Measurements from ENCODE around the gene BEND5.

The BEND5 gene

DNA sequence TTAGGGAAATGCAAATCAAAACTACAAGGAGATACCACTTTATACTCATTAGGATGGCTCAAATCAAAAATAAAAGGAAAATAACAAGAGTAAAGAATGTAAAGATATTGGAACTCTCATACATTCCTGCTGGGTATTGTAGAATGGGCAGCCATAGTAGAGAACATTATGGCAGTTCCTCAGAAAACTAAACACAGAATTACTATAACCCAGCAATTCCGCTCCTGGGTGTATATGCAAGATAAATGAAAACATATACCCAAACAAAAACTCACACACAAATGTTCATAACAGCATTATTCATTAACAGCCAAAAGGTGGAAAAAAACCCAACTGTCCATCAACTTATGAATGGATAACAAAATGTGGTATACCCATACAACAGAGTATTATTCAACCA lies 11.4 kb downstream of the BEND5 start:
- no peak for DNase-seq (ENCODE audit: low read depth)

DNA sequence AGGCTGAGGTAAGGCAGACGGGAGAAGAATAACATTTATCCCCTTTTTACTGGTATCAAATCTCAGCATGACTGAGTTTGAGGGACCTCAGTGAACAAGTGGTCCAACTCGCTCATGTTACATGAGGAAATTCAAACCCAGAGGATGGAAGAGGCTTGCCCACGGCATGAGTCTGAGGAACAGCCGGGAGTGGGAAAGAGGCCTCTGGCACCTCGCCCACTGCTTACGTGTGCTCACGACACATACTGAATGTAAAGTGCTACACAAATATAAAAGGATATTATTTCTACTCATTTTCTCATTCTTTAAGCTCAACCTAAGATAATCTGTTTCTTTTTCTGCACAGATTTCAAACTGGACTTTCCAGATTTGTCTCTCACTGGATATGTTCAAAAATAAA lies 14.7 kb downstream of the BEND5 start:
- DNase-seq (ENCODE audit: low read depth) = no peak

DNA sequence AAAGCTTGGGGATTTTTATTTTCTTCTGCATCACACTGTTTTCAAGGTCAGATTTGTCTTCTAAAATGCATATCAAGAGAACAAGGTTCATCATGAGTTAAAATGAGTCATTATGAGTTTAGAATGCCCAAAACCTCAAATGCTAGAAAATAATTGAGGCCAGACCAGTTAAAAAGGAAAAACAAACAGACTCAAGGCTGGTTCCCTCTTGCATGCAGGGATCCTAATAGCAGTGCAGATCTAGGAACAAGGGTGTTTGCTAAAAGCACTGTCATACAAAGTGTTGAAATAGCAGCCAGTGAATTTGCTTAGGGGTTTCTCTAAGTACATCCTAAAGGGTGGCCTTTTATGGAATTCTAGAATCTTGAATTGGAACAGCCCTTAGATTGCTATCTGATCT lies 15.3 kb downstream of the BEND5 start:
- DNase-seq (ENCODE audit: low read depth) = no peak

DNA sequence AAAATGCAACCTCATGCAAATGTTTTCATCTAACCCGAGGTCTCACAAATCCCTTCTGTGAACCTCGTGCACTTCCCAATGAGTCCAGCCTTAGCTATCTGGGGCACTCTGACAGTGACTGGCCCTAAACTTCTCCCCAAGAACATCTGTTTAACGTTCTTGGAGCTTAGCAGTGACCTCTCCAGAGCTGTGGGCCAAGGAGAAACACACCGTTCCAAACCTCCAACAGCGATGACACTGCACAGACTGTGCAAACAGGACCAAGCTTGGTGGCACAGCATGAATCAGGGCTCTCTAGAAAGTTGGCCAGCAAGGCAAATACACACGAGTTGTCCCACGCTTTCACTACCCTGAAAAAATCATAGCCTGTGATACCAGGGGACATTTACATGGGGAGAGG lies 15.8 kb downstream of the BEND5 start:
- no peak for DNase-seq (ENCODE audit: low read depth)

DNA sequence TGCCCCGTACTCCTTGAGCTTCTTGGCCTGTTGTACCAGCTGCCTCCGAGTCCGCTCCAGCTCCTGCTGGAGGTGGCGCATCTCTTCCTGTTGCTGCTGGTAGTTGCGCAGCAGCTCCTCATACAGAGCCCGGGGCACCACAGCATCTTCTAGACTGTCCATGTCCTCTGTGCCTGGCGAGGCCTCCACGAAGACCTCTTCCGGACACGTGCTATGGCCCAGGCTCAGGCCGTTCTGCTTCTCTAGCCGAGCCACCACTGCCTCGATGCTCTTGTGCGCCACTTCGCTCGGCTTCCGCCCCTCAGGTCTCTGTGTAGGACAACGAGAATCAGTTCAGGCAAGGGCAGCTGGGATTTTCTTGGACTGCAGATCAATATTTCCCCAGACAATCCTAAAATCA lies 17.7 kb downstream of the BEND5 start:
- DNase-seq (ENCODE audit: low read depth) = no peak

DNA sequence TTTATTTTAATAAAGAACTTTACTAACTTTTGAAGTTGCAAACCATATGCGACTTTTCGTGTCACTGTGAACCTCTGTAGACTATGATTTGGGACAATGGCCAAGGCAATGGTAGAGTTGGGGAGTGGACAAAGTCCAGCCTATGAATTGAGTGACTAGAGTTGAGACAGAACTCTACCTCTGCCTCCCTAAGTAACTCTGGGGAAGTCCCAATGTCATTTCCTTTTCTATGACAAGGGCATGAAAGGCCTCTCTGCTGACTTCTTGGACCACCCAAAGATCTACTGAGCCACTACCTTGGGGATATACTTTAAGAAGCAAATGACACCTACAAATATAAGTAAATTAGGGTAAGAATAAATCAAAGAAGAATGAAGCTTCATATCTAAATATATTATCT lies 19.3 kb downstream of the BEND5 start:
- DNase-seq (ENCODE audit: low read depth) = no peak

DNA sequence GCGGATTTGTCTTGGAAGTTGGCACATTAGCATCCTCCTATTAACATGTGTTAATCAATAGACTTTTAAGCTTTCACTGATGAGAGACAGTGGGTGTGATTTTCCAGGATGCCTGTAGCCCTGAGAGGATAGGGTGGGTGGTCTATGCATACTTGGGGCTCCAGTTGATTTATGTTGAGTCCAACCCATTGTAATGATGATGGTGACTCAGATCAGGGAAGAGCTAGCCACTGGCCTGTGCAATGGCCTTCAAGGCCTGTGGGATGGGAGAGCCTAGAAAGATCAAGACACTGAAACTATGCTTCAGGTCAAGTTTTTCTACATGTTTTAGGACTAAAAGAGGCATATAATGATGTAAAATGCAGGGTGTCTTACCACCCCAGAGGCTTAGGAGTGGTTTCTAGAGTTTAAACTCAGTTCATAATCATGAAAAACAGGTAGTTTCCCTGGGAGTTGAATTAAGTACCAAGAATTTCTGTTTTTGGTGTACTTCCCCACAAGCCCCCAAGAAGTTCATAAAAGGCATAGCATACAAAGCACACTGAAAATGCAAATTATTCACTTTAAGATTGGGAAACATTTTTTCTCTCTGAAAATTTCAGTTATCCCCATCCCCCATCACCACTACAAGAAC lies 19.9 kb downstream of the BEND5 start:
- no peak for DNase-seq (ENCODE audit: low read depth)

DNA sequence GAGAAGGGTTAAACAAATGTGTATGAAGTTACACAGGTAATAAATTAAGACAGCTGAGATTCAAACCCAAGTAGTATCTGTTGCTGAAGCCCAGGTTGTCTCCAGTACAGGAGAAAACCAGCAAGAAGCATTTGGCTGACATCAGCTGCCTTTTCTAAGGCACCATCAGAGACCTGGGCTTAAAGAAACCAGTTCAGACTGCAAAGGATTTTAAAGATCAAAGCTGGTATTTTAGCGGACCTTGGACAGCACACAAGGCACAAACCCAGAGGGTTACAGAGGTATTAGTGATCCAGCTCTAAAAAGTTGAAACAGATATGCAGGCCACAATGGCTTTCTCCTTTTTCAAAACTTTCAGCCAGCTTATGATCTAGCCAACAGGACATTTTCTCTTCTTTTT lies 23.4 kb downstream of the BEND5 start:
- no peak for DNase-seq (ENCODE audit: low read depth)

DNA sequence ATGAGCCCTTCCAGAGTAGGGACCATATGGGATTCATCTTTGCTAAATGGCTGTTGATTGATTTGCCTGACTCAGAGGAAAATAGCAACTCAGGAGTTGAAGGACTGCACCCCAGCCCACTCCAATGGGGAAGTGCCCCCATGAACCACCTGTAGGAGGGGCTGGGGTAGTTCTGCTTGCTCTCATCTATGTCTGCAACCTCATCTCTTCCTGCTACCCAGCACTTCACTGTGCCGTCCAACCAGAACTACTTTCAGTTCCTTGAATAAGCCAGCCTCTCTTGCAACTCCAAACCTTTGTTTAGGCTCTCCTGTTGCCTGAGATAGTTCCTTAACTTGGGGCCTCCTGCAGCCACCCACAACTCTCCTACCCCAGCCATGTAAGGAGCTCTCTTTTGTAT lies 26.6 kb downstream of the BEND5 start:
- no peak for DNase-seq (ENCODE audit: low read depth)

DNA sequence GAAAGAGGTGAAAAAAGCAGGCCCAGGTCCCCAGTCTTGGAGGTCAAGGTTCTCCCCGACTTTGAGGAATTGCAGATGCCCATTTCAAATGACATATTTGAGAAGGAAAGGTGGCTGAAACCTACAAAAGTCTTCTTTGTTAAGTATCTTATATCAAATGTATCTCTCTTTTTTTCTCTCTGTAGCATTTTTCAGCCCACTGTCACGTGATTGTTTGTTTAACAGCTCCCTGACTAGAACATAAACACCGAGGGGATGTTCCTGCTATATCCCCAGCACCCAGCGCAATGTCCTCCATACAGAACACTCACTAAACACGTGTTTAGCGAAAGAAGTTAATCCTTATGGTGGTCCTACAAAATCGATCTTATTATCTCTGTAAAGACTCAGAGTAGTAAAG lies 27.6 kb downstream of the BEND5 start:
- no peak for DNase-seq (ENCODE audit: low read depth)

DNA sequence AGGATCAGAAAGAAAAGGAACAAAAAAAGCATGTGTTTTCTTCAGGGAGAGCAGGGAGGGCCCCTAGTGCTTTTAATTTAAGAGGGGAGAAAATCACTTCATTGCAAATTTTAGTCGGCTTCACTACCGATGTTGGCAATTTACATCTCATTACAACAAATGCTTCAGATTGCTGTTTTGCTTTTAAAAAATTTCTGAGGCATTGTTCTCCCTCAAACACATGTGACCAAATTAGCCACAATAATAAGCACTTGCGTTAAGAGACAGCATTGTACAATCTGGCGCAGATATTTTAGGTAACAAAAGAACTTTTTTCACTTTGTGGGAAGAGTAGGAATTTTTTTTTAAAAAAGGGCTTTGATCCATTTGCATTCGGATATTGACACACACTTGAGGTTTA lies 29.8 kb downstream of the BEND5 start:
- no peak for DNase-seq (ENCODE audit: low read depth)

DNA sequence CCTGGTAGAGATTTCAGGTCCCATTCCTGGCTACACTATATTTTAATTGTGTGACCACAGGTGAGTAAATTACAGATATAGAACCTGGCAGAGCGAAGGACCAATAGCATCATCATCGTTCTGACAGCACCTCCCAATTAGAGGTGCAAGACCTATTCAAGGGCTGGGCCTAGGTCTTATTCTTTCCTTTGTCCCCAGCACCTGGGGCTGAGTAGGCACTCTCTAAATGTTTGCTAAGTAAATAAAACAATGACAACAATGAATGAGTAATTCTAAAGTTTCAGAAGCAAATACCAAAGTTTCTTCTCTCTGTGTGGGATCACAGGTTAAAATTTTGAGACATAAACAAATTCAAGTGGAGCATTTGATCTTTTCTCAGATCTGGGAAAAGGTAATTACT lies 32.7 kb downstream of the BEND5 start:
- no peak for DNase-seq (ENCODE audit: low read depth)

DNA sequence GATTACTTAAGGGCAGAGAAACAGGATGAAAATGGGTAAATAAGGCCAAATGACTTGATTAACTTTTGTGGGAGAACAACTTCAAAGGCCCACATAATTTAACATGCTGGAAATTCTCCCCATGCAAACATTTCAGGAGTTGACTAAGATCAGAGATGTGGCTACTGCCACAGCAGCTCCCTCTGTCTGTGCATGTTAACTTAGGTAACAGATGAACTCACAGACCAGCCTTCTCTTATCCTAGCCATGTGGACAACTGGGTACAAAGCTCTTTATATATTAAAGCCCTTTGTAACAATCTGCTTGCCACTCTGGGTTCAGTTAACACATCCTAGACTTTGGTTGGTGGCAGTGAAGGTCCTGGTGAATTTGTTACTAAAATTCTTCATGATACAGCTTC lies 33.2 kb downstream of the BEND5 start:
- no peak for DNase-seq (ENCODE audit: low read depth)

DNA sequence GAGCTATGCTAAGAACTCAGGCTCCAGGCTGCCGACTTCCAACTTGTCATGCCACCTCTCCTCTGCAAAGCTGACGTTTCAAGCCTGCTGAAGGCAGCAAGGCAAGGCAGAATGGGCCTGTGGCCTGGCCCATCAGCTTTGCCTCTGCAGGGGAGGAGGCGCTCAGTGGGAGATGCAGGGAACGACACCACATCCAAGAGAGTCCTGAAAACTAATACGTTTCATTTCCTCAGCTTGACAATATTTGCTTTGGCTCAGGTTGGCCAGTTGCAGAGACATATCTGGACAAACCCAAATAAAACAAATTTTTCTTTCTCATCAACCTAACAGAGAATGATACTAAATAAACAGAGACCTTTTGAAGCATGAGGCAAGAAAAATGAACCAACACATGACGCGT lies 35.3 kb downstream of the BEND5 start:
- no peak for DNase-seq (ENCODE audit: low read depth)

DNA sequence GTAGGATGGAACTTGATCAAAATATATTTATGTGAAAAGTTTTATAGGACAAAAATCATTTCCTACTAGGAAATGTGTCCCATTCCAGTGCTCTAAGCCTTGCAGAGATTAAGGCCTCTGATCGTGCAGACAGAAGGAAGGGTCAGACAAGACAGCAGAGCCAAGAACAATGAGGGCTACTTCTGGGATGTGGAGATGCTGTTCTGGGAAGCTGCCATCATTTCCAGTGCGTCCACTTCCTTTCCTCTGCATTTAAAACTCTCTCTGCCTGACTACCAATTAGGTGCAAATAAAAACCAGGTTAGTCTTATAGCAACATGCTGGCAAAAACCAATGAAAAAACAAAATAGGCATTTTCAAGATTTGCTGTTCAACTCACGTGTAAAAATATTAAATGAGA lies 36.1 kb downstream of the BEND5 start:
- no peak for DNase-seq (ENCODE audit: low read depth)

DNA sequence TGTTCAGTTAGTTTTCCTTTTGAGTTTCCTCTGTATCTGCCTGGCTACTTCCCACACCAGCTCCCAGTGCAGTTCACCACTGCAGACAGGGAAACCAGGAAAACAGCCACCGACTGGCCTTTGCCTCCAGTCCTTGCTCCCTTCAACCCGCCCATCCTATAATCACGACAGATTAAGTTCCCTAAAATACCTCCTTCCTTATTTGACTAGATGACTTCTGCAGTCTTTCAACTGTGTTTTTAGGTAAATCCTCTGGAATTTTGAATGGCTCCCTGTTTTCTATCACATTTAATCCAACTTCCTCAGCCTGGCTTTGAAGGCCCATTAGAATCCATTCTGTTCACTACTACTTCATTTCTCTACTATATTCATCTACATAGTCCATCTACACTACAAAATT lies 37.6 kb downstream of the BEND5 start:
- no peak for DNase-seq (ENCODE audit: low read depth)

DNA sequence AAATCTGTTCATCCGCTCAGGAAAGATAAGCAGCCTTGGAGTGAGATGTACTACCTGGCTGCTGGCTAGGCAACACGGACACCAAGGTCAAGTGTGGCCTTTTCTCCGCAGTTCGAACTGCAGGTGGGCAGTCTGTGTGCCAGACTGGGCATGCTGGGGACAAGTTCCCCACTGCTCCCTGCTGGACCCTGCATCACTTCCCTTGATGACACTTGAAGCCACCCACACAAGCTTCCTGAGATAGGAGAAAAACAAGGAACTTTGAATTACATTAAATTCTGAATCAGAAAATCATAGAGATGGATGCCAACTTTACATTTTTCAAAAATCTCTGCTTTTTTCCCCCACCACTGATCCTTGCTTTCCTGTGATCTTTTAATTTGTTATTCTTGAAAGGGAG lies 38.3 kb downstream of the BEND5 start:
- no peak for DNase-seq (ENCODE audit: low read depth)

DNA sequence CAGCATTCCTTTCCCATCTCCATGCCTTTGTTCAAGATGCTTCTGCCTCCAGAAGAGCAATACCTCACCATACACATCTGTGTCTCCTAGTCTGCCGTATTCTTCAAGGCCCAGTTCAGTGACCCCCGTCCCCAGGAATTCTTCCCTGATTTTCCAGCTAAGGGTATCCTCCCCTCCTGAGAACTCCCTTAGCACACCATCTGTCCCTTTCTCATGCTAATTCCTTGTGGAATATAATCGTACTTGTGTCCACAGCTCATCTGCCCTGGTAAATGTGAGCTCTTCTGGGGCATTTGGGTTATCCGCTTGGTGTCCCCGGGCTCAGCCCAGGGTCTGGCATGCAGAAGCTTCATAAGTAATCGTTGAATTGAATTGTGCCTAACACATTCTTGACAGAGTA lies 40.9 kb downstream of the BEND5 start:
- DNase-seq (ENCODE audit: low read depth) = no peak

DNA sequence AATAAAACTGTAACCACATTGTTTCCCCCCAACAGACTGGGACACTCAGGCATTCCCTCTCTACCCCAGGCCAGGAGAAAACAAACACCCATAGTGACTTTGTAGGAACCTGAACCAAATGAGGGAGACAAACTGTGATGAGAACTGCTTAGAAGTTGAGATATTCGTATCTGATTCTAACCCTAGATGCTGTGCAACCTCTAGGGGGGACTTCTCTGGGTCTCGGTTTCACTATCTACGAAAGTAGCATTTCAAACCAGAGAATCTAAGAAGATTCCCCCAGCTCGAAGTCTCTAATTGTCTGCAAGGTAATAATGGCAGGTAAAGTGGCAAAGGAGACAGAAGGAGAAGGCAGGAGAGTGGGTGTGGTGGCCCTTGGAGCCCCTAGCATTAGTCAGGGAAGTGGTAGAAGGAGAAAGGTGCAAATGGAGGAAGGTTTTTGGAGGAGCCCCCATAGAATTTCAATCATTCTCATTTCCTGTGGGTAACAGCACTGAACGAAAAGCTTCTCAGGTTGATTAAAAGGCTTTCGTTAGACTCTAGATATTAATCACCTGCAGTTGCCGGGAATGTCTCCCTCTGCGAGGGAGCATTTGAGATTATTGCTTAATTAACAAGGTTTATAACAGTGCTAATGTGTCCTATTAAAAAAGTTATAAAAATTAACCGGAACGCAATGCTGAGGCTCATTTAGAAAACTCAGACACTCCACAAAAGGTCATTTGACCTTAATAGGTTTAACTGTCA lies 46.4 kb downstream of the BEND5 start:
- no peak for DNase-seq (ENCODE audit: low read depth)

DNA sequence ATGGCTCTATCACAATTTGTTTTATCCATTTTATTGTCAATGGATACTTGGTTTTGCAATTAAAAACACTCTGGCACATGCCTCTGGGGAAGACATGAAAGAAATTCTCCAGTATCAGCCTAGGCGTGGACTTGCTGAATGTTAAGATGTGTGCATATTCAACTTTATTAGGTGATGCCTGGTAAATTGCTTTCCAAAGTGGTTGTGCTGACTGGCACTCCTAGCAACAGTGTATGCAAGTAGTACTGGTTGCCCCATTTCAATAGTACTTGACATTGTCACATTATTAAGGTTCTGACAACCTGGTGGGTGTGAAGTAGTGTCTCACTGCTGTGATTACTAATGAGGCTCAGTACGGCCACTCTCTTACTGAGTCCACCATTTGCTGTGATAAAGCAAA lies 48.1 kb downstream of the BEND5 start:
- no peak for DNase-seq (ENCODE audit: low read depth)

DNA sequence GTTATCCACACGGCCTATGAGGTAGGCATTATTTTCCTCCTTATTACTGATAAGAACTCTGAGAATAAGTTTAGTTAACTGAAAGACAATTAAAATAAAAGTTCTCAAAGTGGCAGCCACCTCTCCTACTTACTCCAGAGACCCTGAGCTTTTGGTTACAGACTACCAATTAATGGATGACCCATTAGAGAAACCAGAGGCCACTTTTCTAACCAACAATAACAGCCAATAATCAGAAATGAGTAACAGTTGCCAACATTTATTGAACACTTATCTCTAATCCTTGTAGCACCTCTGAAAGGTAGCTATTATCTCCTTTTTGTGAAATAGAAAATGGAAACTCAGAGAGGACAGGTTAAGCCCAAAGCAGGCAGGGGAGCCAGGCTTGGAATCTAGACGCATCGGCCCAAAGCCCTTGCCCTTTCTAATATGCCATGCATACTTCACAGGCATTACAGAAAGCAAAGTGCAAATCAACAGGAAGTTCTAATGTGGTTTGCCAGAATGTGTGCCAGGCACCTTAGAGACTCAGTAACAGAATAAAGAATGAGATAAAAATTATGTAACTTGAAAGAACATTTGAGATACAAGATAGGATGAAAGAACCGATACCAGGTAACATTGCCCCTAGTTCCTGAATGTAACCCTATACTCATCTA lies 50.0 kb downstream of the BEND5 start:
- no peak for DNase-seq (ENCODE audit: low read depth)

DNA sequence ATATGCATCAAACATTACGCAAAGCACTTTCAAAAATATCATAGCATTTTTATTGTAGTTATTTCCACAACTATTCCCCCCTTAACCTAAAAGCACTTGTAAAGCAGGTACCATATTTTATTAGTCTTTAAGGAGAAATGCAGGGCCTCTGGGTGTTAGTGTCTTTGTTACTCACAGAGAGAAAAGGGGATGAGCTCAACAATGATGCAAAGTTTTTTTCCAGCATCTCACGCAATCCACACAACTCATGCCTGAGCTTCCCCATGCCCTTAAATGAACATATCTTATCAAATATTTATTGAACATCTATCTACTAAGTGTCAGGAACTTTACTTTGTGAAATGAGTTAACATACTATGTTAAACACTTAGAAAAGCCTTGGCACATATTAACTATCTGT lies 50.6 kb downstream of the BEND5 start:
- DNase-seq (ENCODE audit: low read depth) = no peak

DNA sequence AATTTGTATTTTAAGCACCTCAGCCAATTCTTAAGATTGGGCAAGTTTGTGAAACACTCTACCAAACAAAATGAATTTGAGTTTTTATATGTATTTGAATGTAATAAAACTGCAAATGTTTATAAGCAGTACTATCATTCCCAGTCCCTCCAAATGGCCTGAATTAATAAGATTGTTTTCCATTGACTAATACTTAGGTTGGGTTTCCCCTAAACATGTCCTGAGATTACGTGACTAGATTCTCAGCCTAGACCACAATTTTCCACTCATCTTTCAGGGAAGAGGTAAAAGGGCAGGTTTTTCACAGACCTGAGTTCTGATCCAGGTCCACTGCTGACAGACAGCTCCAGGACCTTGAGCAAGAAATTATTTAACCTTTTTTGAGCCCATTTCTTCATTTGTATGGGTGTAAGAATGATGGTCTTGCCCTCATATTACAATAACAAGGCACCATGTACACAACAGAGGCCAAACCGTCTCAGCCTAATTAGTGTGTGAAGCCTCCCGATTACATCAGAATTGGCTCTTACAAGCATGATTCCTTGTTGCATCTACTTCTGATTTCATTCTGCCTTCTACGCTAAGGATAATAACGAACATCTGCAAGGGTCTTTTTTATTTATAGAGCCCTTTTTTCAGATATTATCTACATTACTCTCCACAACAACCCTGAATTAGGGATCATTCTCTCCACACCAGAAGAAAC lies 51.2 kb downstream of the BEND5 start:
- DNase-seq (ENCODE audit: low read depth) = no peak
